SK-N-DZ (cell line): ENCODE measurements around the gene SFTPD. TPM values are rescaled to one million over a fixed set of nuclear protein-coding genes. Genes with fewer than 3 reads are reported as not detected.
"Not testable (repeated sequence)": the region's sequence is repeated elsewhere in the genome, so short reads cannot be mapped to it uniquely, and the experiment has no call there.

ENCODE experiments used
- DNase-seq: peaks from one replicate; pipeline ENCODE4 v3.0.0-alpha.2; 2015; ENCODE audit warnings: low spot score
- polyA plus RNA-seq, 2 experiments: library from polyadenylated mRNA; depleted of rRNA; stranded (reverse); fragments of >200 nt; gene quantifications; 2 replicates each; pipeline ENCODE4 v1.2.3, GENCODE V29; 2014

SFTPD gene
- polyA plus RNA-seq (2014; cell fraction: cytosol; rRNA removed), result not detected in 2 replicates
- polyA plus RNA-seq (2014; cell fraction: nucleus; rRNA removed), result not detected in 2 replicates

GRCh38 chr10:79948976-79949722 lies at the start of gene SFTPD:
TSS of gene SFTPD (minus strand) at chr10:79949105. CDS start at chr10:79946659, 2,446 bp downstream.
- no peak for DNase-seq

- no peak for DNase-seq
These were observed 47.2 kb upstream of the SFTPD start for GRCh38 chr10:79995979-79996634.

GRCh38 chr10:79994556-79994955 lies 45.7 kb upstream of the SFTPD start:
- DNase-seq, result no peak

- DNase-seq, result not testable (repeated sequence)
These were observed 39.3 kb upstream of the SFTPD start for GRCh38 chr10:79988199-79988598.

GRCh38 chr10:79986661-79987060 lies 37.8 kb upstream of the SFTPD start:
- DNase-seq, result not testable (repeated sequence)

GRCh38 chr10:79985481-79986072 lies 36.7 kb upstream of the SFTPD start:
- DNase-seq, result no peak

GRCh38 chr10:79984851-79985250 lies 35.9 kb upstream of the SFTPD start:
- no peak for DNase-seq

- no peak for DNase-seq
These were observed 34.5 kb upstream of the SFTPD start for GRCh38 chr10:79983286-79983909.

- no peak for DNase-seq
These were observed 34.0 kb upstream of the SFTPD start for GRCh38 chr10:79982861-79983260.

- no peak for DNase-seq
These were observed 33.5 kb upstream of the SFTPD start for GRCh38 chr10:79982362-79982800.

- peak; percentile 25 for DNase-seq
These were observed 32.8 kb upstream of the SFTPD start for GRCh38 chr10:79981450-79982361.

- DNase-seq, result no peak
These were observed 31.8 kb upstream of the SFTPD start for GRCh38 chr10:79980711-79981110.

- DNase-seq, result no peak
These were observed 31.2 kb upstream of the SFTPD start for GRCh38 chr10:79979976-79980687.

- no peak for DNase-seq
These were observed 30.5 kb upstream of the SFTPD start for GRCh38 chr10:79979310-79979975.

GRCh38 chr10:79976999-79977398 lies 28.1 kb upstream of the SFTPD start:
- DNase-seq, result no peak

GRCh38 chr10:79970062-79970461 lies 21.2 kb upstream of the SFTPD start:
- no peak for DNase-seq

GRCh38 chr10:79947787-79948424 lies 999 bp downstream of the SFTPD start:
- DNase-seq, result no peak

- no peak for DNase-seq
These were observed 1.9 kb downstream of the SFTPD start for GRCh38 chr10:79947083-79947415.
